T47D (cell line): Measurements from ENCODE around the gene PHF13.

Experiments
- DNase-seq, 2 experiments: peaks; one replicate each; pipeline versions ENCODE4 v3.0.0 to v3.0.0-alpha.2; 2011 to 2012; ENCODE audit warnings: low read depth in 1 of 2, low spot score in 1 of 2
- JUND ChIP-seq: IDR thresholded peaks from 2 replicates; pipeline ENCODE4 v1.6.1; 2012; ENCODE audit warnings: low read depth
- in situ Hi-C: cut with HindIII; loops from 2 replicates; pipeline ENCODE4 v1.10.0; 2016; ENCODE audit warnings: low sequenced_read_pairs, low pct_unique_long_range_greater_than_20kb

The PHF13 gene

DNA sequence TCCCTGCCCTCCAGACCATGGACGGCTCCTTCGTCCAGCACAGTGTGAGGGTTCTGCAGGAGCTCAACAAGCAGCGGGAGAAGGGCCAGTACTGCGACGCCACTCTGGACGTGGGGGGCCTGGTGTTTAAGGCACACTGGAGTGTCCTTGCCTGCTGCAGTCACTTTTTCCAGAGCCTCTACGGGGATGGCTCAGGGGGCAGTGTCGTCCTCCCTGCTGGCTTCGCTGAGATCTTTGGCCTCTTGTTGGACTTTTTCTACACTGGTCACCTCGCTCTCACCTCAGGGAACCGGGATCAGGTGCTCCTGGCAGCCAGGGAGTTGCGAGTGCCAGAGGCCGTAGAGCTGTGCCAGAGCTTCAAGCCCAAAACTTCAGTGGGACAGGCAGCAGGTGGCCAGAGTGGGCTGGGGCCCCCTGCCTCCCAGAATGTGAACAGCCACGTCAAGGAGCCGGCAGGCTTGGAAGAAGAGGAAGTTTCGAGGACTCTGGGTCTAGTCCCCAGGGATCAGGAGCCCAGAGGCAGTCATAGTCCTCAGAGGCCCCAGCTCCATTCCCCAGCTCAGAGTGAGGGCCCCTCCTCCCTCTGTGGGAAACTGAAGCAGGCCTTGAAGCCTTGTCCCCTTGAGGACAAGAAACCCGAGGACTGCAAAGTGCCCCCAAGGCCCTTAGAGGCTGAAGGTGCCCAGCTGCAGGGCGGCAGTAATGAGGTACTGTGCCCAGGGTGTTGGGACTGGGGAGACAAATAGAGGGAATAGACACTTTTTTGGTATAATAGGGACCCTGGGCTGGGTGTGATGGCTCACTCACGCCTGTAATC is 32.7 kb upstream of the PHF13 start:
- in situ Hi-C loops, result no loop called here
- TF ChIP-seq JUND, result no peak
- no peak for DNase-seq

- in situ Hi-C loops, result no loop called here
- no peak for DNase-seq
- no peak for TF ChIP-seq JUND
Observed at GRCh38 chr1:6581561-6582305, 31.8 kb upstream of the PHF13 start.

GRCh38 chr1:6582370-6582769 is 31.2 kb upstream of the PHF13 start:
- TF ChIP-seq JUND, result no peak
- no peak for DNase-seq
- in situ Hi-C loops, result no loop called here

DNA sequence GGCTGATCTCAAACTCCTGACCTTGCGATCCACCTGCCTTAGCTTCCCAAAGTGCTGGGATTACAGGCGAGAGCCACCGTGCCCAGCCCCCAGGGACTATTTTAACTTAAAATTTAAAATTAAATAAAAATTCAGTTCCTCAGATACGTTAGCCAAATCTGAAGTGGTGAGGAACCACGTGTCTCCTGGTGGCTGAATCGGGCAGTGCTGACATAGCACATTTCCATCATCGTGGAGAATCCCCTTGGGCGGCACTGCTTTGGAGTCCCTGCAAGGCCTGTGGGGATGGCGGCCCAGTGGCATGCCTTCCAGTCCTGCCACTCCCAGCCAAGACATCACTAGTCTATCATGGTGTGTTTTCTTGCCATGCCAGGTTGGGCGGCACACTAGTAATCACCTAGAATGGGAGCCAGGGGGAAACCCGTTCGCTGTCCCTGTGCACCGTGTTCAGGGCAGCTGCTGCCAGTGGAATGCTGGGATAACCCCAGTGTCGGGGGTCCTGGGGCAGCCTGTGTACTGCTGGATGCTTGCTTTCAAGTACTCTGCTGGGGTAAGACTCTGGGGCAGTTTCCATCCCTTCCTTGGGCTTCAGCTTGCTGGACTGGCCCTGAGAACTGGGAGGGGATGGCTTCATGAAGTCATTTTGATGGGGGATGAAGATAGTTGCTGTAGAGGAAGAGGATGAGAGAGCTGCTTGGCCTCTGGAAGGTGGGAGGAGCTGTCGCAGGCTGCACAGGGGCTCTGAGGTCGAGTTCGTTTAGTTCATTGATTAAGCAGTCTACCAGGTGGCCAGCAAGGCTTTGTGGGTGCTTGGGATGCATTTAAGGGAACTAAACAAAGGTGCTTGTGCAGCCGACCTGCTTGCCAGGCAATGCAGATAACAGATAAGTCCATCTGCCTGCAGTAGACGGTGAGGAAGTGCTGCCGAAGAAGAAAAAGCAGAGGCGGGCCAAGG is 29.1 kb upstream of the PHF13 start:
- in situ Hi-C loops, result no loop called here
- TF ChIP-seq JUND, result no peak
- no peak for DNase-seq

DNA sequence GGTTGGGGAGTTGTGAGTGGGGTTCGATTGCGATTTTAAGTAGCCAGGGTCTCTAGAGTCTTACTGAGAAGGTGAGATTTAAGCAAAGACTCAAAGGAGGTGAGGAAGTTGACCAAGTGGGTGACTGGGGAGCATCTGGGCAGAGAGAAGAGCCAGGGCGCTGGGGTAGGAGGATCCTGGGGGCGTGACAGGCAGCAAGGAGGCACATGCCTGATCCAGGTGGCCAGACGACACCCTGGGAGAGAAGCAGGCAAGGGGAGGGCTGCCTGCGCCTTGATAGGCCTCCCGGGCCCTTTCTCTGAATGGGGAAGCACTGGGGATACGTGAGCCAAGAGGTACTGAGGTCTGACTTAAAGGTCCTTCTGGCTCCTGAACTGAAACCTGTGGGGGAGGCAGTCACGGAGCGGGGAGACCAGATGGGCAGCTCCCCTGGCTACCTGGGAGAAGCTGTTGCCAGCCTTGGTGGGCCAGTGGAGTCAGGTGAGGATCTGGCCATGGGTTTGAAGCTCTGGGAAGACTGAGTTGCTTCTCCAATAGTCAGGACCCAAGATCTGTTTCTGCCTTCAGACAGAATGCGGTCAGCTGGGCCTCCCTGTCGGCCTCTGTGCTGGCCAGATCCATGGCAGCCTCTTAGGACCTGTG is 28.3 kb upstream of the PHF13 start:
- TF ChIP-seq JUND, result no peak
- DNase-seq, result no peak
- in situ Hi-C loops, result no loop called here

GRCh38 chr1:6585841-6586240 is 27.7 kb upstream of the PHF13 start:
- no peak for DNase-seq
- TF ChIP-seq JUND, result no peak
- in situ Hi-C loops, result no loop called here

- no peak for DNase-seq
- in situ Hi-C loops, result no loop called here
- TF ChIP-seq JUND, result no peak
Observed at GRCh38 chr1:6586404-6586816, 27.1 kb upstream of the PHF13 start.

DNA sequence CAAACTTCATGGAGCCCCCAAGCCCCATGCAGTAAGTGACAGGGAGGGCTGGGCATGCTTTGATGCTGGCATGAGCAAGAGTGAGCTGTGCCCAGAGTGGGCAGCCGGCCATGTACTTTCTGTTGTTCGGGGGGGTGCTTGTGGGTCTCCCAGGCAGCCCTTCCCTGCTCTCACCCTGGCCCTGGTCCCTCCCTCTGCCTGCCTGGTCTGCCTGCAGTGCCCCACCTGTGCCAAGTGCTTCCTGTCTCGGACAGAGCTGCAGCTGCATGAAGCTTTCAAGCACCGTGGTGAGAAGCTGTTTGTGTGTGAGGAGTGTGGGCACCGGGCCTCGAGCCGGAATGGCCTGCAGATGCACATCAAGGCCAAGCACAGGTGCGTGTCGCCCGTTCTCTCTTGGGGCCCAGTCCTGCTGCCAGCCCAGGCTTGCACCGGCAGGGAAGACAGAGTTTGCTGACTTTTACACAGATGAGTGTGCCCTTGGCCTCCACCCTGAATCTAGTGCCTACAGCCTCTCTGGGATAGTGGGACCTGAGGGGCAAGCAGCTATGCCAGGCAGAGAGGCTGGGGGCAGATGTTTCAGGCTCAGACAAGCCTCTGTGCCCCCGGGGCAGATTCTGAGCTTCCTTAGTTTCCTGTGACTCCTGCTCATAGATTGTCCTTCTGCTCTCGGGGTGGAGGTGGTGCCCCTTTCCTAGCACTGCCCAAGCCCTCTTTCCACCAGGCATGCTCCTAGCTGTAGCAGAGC is 26.1 kb upstream of the PHF13 start:
- no peak for TF ChIP-seq JUND
- DNase-seq, result no peak
- in situ Hi-C loops, result no loop called here

GRCh38 chr1:6588128-6588892 is 25.2 kb upstream of the PHF13 start:
- TF ChIP-seq JUND, result no peak
- in situ Hi-C loops, result no loop called here
- no peak for DNase-seq

- no peak for DNase-seq
- no peak for TF ChIP-seq JUND
- in situ Hi-C loops, result no loop called here
Observed at GRCh38 chr1:6588893-6589520, 24.5 kb upstream of the PHF13 start.
